ENCODE results near the gene DIO3.
"Not testable (repeated sequence)": the region's sequence is repeated elsewhere in the genome, so short reads cannot be mapped to it uniquely, and the experiment has no call there.

The DIO3 gene

DNA sequence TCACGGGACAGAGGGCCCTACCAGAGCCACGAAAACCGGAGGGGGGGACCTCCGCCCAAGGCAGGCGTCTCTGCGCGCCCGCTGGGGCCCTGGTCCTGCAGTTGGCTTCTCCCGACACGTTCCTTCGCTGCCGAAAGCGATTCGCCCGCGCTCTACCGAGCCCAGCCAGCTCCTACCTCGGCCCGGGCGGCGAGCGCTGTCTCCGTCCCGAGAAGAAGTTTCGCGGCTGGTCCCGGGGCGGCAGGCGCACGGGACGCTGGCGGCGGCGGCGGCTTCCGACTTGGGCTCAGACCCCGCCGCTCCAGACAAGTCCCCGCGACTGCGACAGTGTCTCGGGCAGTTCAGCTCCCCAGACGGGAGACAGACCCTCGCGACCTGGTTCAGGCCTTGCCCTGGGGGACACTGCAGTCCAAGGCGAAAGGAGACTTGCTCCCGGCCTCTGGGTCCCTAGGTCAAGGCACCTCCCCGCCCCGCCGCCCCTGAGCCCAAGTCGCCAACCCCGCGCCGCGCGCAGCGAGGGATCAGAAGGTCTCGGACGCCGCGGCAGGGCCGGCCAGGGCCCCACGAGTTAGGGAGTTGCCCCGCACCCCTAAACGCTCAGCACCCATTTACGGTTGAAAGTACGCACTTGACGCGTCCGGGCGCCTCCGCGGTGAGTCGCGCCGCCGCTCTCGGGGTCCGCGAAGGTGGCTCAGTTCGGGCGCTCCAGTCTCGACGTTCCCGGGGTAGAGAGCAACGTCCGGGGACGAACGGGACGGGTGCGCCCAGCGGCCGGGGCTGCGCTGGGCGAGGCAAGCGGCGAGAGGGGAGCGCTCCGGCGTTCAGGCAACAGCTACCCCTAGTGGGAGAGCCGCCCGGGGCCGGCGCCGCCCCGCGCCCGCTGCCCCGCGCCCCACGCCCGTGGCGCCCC, 1.4 kb upstream of the DIO3 start:
- peak; percentile 78 for DNase-seq

DNA sequence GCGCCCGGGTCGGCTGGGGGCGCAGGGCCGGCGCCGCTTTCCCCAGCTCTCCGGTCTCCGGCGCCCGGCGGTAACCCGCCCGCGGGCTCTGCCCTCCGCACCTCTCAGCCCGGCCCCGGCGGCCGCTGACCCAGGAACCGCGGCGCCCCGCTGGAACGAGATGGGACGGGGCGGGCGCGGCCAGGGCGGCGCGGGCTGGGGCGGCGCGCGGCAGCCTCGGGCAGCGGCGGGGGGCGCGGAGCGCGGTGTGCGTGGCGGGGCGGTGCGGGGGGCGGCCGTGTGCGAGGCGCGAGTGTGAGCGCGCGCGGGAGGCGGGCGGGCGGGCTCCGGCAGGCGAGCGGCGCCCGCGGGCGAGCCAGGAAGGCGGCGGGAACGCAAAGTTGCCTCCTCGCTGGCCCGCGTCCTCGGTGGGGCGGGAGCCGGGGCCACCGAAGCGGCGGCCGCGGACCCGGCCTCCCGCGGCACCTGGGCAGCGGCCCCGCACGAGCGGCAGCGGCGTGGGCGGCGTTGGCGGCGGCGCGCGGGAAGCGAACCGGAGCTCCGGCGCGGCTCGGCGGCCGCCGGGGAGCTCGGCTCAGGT, 671 bp upstream of the DIO3 start:
- DNase-seq = no peak

DNA sequence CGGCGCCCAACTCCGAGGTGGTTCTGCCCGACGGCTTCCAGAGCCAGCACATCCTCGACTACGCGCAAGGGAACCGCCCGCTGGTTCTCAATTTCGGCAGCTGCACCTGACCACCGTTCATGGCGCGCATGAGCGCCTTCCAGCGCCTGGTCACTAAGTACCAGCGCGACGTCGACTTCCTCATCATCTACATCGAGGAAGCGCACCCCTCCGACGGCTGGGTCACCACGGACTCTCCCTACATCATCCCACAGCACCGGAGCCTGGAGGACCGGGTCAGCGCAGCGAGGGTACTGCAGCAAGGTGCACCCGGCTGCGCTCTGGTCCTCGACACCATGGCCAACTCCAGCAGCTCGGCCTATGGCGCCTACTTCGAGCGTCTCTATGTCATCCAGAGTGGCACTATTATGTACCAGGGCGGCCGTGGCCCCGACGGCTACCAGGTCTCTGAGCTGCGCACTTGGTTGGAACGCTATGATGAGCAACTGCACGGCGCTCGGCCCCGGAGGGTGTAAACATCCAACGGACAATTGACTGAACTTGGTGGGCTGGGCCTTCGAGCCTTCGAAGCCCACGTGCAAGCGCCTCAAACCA, 699 bp downstream of the DIO3 start:
- no peak for DNase-seq

DNA sequence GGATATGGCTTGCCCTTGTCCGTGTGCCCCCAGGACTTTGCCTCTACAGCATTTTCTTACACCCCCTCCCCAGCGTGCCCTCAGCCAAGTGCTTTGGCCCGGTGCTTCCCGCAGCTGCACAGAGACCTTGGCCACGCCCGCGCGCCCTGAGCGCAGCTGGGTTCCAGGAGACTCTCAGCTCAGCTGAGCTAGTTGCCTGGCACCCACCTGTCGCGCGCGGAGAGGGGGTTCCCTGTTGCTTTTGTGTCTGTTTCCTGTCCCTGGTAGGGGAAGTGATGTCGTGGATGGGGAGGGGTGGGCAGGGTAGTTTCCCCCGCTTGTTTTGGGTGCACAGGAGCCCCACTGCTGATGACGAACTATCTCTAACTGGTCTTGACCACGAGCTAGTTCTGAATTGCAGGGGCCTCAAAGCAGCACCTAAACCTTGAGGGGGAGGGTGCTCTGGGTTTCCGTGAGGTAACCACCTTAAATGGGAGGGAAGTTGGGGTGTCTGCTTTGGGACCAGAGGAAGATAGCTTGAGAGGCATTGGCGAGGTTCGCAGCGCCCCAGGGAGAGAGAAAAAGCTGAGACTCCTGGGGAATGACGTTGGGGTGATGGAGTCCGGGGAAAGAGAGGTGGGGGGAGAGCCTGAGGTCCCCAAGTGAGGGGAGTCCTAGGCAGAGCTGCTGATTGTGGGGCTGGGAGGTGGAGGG, 1.5 kb downstream of the DIO3 start:
- no peak for DNase-seq

DNA sequence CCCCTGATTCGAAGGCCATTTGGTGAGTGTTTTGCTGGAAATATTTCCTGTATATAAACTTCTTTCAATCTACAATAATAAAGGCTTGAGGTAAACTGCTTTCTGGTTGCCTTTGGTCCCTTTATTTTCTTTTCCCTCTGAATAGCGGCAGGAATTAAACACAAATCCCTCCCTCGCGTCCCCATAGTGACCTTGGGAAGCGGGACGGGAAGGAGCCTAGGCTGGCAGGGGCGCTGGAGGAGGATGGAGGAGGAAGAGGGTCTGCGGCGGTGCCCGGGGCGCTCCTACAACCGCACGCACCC, 2.0 kb downstream of the DIO3 start:
- no peak for DNase-seq

DNA sequence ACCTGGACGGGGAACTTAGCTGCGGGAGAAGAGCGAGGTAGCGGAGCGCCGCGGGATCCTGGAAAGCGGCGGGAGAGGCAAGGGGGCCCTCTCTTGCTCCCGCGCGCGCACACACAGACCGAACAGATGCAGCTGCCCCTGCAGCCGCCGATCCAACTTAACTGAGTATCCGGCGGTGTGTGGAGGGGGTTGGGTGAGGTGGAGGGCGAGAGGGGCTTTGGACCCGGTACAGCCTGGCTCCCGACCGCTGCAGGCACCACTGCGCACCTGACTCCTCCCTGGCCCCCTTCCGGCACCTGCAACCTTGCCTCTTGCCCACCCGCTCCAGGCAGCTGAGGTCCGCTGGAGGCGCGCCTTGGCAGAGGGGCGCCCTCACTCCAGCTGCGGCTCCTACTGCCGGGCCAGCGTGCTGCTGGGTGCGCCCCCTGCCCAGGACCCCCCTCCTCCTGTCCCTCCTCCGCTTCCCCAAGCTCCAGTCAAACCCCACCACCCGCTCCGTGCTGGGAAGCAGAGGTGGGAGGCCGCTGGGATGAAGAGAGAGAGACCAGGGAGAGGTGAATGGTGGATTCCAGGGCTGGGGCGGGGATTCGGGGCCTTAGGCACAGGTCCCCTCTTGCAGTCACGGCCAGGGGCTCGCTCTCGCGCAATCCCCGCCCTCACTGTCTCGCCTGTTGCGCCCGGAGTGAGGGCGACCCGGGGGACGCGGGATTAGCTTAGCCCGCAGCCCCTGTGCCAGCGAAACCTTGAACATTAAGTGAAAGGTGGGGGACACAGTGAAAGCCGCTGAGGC, 2.6 kb downstream of the DIO3 start:
- no peak for DNase-seq

DNA sequence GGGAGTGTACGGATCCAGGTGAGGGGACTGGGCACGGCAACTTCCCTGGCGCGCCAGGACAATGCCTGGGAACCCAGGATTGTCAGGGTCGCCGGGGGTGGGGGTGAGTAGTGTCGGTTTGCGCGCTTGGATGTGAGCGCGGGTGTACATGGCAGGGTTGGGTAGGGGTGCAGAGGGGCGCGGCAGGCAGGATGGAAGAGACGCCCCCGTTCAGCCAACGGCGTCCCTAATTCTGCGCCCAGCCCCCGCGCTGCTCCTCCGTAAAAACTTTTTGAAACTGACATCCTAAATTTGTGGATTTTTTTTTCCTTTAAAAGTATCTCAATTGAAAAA, 3.1 kb downstream of the DIO3 start:
- DNase-seq = no peak

DNA sequence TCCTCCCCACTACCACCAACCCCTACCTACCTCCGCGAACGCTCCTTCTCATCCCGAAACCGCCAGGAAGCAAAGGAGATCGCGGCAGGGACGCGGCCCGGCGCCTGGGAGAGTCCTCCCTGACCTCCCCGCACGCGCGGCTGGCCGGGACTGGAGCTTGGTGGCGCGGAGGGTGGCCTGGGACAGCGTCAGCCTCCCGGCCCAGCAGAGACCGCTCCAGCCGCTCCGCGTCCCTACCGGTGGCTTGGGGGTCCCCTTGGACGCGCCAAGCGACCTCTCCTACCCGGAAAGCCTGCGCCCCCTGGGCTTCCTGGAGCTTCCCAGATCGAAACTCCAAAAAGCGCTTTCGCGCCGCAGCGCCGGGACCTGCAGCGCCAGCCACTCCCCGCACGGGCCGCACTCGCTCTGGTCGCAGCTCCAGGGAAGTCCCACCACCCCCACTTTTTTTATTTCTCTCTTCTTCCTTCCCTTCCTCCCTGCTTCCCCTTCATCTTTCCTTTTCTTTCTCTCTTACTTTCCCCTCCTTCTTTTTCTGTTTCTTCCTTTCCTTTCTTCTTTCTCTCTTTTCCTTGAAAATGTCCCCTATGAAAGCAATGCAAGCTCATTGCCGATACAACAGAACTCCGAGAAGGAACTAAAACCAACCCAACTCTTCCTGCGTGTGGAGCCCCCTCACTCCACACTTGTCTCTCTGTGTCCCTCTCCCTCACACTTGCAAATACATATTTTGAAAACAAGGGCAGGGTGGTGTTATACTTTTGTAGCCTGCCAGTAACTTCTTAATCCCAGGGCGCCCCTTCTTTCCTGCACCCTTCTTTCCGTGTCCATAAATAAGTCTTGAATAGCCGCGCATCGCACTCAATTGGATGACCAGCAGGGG, 3.8 kb downstream of the DIO3 start:
- no peak for DNase-seq

DNA sequence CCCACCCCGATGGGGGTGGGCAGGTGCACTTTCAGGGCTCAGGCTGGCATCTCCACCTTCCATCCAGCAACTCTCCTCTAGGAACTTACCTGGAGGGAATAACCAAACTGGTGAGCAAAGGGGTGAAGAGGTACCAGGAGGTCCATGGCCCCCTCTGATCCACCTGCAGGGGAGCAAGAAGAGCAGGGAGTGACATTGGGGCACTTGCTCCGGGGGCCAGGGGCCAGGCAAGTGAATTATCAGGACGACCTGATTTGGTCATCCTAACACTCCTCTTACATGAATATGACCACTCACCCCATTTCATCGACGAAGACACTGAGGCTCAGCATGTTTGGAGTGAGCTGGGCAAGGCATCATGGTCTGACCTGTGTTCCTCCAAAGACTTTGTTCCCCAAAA, 6.0 kb downstream of the DIO3 start:
- no peak for DNase-seq

DNA sequence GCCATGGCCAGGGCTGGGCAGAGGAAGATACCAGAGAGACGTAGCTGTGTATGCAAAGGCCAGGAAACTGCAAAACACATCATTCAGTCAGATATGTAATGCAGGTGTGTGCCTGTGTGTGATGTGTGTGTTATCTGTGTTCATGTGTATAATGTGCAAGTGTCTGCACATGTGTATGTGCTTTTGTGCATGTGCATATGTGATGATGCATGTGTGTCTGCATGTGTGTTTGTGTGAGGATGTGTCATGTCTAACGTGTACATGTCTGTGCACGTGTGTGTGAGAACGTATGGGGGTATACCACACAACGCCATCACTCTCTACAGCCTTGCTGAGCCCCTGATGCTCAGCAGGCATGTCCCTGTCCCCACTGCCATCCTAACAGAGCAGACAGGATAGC, 9.7 kb downstream of the DIO3 start:
- DNase-seq = no peak

DNA sequence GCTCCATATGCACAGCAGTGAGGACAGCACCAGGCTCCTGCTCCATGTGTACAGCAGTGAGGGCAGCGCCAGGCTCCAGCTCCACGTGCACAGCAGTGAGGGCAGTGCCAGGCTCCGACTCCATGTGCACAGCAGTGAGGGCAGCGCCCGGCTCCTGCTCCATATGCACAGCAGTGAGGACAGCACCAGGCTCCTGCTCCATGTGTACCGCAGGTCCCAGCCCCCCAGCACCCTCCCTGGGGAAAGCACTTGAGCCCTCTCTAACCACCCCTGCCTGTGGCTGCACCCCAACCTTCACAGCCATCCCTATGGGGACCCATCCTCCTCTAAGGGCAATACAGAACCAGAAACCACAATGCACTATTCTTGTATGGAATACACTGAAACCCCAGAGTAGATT, 11.2 kb downstream of the DIO3 start:
- DNase-seq = not testable (repeated sequence)

DNA sequence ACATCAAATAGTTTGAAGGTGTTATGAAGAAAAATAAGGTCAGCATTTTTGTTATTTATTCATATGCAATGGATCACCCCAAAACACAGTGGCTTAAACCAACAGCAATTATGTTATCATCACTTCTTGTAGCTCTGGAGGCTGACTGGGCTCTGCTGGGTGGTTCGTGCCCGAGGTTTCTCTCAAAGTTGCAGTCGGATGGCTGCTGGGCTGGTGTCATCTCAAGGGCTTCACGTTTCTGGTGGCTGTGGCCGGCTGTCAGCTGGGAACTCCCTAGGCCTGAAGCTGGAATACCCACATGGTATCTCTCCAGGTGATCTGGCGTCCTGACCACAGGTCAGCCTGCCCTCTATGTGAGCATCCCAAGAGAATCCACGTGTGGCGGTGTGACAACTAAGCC, 12.0 kb downstream of the DIO3 start:
- no peak for DNase-seq

DNA sequence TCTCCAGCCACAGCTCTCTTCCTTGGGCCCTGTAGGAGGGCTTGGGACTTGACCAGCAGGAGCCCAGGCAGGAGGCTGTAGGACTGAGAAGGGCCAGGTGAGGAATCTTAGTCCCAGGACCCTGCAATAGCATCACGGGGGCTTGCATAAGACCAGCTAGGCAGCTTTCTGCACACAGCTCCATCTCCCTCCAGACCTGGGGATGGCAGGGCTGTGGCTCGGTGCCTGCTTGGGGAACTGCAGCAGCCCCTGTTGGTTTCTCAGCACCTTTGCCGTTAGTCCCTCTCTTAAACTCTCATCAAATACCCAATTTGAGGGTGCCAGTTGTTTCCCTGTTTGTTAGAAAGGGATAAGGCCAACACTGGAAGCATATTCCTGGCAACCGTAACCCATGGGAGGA, 14.3 kb downstream of the DIO3 start:
- DNase-seq = no peak

DNA sequence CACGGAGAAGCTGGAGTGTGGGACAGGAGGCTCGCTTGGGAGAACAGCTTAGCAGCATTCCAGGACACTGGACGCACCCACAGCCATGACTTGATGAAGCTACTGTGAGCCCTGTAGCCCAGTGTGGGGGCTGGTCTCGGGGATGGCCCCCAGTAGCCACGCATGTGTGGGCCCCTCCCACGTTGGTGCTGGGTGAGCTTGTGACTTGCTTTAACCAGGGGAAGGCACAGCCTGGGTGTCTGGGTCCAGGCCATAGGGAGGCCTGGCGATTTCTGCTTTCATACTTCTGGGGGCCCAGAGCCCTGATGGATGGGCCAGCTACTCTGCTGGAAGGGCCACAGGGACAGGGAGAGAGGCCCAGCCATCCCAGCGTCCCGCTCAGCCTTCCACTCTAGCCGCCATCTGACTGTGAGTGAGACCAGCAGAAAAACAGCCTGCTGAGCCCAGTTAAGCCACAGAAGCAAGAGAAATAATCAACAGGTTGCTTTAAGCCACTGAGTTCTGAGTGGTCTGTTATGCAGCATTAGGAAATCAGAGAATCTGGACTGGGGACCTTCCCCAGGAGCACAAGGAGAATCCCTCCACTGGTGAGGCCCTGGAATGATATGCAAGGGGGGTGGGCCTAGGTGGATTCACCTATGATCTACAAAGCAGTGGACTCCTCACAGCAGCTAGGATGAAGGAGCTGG, 16.1 kb downstream of the DIO3 start:
- DNase-seq = no peak

DNA sequence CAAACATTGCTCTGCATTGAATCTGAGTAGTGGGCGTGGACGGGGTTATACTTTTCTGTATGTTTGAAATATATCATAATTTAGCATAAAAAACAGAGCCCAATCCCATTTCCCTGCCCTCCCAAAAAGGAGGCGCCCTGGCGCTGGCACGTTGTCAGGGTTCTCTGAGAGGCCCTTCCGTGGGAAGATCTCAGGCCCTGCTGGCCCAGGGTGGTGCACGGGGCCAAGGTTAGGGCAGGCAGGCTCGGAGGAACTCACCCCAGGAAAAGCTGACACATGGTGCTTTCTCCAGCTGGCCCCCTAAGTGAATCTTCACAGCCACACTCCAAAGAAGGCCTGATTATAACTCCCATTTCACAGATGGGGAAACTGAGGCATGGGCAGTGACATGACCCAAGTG, 17.2 kb downstream of the DIO3 start:
- DNase-seq = no peak

DNA sequence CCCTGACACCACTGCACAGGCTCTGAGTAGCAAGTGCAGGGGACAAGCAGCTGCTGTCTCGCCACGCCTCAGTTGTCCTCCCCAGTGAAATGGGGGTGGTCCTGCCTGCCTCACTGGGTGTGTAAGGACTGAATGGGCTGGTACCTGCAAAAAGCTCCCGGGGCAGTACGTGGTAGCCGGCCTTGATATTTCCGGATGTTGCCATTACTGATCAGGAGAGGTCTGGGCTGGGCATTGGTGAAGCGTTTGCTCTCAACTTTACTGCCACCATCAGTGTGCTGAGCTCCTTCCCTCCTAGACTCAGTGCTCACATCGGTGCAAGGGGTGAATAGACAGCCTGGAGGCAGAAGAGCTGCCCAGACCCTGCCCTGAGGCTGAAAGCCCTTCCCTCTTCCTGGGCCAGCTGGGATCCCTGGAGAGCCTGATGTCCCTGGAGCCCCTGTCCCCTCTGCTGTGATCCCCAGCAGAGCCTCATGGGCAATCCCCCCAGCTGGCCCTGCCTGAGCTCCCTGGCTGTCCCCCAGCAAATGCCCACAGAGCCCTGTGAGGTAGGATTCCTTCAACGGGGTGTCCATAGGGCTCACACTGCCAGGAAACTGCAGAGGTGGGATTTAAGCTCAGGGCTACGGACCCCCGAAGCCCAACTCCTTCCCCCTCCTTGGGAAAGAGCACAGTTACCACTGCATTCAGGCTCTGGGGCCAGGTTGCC, 18.2 kb downstream of the DIO3 start:
- DNase-seq = no peak

DNA sequence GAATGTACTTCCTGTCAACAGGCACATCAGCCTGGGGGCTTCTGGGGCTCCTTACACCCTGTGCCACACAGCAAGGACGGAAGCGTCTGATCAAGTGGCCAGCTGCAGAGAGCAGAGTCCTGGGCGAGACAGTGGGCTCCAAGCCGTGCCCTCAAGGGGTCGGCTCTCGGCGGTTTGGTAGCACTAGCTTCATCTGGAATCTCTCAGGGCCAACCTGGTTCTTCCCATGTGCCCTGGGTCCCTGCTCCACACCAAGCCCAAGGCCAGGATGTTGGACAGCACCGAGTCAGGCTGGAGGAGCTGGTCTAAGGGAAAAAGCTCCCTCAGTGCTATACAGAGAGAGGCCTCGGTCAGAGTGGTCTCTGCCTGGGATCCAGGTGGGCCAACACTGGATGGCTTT, 20.5 kb downstream of the DIO3 start:
- no peak for DNase-seq

DNA sequence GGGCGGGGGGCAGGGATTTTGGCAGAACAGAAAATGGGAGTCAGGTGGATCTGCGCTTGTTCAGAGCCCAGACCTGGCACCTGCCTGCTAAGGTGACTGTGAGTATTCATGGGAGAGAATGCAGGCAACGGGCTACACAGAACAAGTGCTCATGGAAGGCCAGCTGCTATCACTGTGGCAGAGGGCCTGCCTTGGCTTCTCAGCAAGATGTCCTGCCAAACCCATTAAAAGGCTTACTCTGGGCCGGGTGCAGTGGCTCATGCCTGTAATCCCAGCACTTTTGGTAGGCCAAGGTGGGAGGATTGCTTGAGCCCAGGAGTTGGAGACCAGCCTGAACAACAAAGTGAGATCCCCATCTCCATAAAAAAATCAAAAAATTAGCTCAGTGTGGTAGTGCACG, 21.0 kb downstream of the DIO3 start:
- no peak for DNase-seq

DNA sequence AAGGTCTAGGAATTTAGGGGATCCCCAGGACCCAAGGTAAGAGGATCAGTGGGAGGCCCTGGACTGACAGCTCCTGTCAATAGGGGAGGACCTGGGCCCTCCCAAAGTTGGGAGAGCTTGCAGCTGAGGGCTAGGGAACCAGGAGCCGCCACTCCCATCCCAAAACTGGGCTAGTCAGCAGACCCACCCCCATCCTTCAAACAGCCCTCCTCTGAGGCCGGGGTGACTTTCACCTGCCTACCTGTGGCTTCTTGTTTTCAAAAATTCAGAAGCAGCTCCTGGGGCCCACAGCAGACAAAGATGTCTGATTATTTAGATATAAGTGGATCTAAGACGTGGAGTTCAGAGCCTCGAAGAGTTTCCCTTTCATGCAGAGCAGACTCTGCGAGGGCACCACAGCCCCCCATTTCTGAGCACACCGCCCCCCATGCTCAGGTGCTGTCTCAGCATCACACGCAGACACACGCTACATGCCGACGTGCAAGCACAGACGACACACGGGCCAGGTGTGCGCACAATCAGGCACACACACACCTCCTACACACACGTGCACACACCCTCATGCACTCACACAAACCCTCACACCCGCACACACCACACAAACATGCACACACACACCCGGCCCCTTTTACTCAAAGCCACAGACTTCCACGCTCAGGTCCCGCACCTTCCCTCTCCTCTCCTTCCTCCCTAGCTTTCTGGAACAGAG, 21.9 kb downstream of the DIO3 start:
- no peak for DNase-seq

DNA sequence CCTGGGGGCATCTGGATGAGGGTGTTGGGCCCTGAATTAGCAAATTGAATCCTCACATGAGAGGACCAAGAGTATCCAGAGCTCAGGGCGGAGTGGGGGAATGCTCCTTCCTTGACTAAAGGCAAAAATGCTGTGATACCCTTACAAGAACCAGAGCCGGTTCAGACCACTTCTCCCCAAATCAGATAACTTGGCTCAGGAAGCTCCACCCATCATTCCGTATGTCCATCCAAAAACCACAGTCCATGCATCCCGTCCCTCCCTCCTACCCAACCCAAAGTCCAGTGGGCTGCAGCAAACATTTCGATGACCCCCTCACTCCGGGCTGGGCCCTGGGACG, 22.4 kb downstream of the DIO3 start:
- DNase-seq = no peak

Measured in right forelimb (tissue), 1 donor.